HG02870 (cell line): ENCODE data around the gene DPH6.

ENCODE experiments used
- ATAC-seq: cut with Tn5 transposase; IDR thresholded peaks from one replicate; pipeline ENCODE4 v1.9.1; 2021; ENCODE audit warnings: mild to moderate bottlenecking, moderate library complexity; ENCODE audit not compliant: unreplicated experiment

DPH6 gene

GRCh38 chr15:35545316-35545823, 595 bp downstream of the DPH6 start:
- ATAC-seq: peak; percentile 13

- ATAC-seq: no peak
Observed at GRCh38 chr15:35540885-35541284, 5.1 kb downstream of the DPH6 start.

GRCh38 chr15:35540021-35540420, 5.9 kb downstream of the DPH6 start:
- ATAC-seq: no peak

GRCh38 chr15:35535365-35535916, 10.5 kb downstream of the DPH6 start:
- ATAC-seq: no peak

- no peak for ATAC-seq
Observed at GRCh38 chr15:35533130-35534110, 12.5 kb downstream of the DPH6 start.

GRCh38 chr15:35530698-35531097, 15.3 kb downstream of the DPH6 start:
- ATAC-seq: no peak

GRCh38 chr15:35529784-35530183, 16.2 kb downstream of the DPH6 start:
- ATAC-seq: no peak

- no peak for ATAC-seq
Observed at GRCh38 chr15:35522061-35522460, 23.9 kb downstream of the DPH6 start.

GRCh38 chr15:35519541-35520149, 26.3 kb downstream of the DPH6 start:
- ATAC-seq: peak; percentile 82

GRCh38 chr15:35519052-35519451, 26.9 kb downstream of the DPH6 start:
- no peak for ATAC-seq

GRCh38 chr15:35514759-35515158, 31.2 kb downstream of the DPH6 start:
- no peak for ATAC-seq

- no peak for ATAC-seq
Observed at GRCh38 chr15:35507932-35508638, 37.9 kb downstream of the DPH6 start.

GRCh38 chr15:35506272-35506870, 39.6 kb downstream of the DPH6 start:
- ATAC-seq: no peak

- ATAC-seq: peak; percentile 45
Observed at GRCh38 chr15:35505809-35506208, 40.2 kb downstream of the DPH6 start.

- ATAC-seq: no peak
Observed at GRCh38 chr15:35505141-35505540, 40.8 kb downstream of the DPH6 start.

- ATAC-seq: no peak
Observed at GRCh38 chr15:35499723-35500122, 46.2 kb downstream of the DPH6 start.

- ATAC-seq: peak; percentile 99
Observed at GRCh38 chr15:35496585-35496984, 49.4 kb downstream of the DPH6 start.

- no peak for ATAC-seq
Observed at GRCh38 chr15:35495080-35495479, 50.9 kb downstream of the DPH6 start.

GRCh38 chr15:35491999-35492398, 54.0 kb downstream of the DPH6 start:
- no peak for ATAC-seq

GRCh38 chr15:35491173-35491572, 54.8 kb downstream of the DPH6 start:
- no peak for ATAC-seq

- no peak for ATAC-seq
Observed at GRCh38 chr15:35490511-35490910, 55.5 kb downstream of the DPH6 start.
